GM19035 (cell line): ENCODE results near the gene CDYL2.
A peak's percentile ranks its signal among the peaks of the same experiment; 100 is the strongest.
"Not testable (repeated sequence)": the region's sequence is repeated elsewhere in the genome, so short reads cannot be mapped to it uniquely, and the experiment has no call there.

ENCODE experiments used
- ATAC-seq: cut with Tn5 transposase; IDR thresholded peaks from one replicate; pipeline ENCODE4 v1.9.1; 2021; ENCODE audit not compliant: unreplicated experiment

The CDYL2 gene

DNA sequence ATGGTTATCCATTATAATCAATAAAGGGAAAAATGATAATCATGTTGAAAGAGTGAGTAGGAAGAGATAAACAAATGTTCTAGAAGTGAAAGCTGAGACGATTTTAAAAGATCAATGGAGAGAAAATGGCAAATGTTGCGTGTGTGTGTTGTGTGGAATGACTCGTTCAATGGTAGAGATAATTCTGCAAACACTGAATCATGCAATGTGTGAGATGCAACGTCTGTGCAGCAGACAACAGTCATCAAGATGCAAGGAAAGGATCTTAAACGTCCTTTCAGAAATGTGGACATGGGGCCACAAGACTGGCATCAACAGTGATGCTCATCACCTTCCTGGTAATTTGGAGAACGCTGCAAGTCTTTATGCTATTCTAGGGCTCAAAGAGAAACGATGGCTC, 124.4 kb downstream of the CDYL2 start:
- ATAC-seq = no peak

GRCh38 chr16:80674884-80675283, 129.5 kb downstream of the CDYL2 start:
- ATAC-seq = no peak

DNA sequence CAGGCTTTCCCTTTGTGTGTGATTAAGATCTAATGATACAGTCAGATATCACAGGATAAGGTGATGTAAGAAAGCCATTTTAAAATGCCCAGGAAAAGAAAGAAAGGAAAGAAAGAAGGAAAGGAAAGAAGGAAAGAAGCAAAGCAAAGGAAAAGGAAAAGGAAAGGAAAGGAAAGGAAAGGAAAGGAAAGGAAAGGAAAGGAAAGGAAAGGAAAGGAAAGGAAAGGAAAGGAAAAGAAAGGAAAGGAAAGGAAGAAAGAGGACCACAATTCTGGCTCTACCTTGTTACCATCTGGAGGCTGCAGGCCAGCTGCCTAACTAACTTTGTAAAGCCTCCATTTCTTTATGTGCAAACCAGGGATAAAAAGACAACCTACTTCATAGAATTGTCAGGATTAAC, 132.0 kb downstream of the CDYL2 start:
- no peak for ATAC-seq

- peak; percentile 72 for ATAC-seq
These were observed 133.0 kb downstream of the CDYL2 start for GRCh38 chr16:80671281-80671849.

DNA sequence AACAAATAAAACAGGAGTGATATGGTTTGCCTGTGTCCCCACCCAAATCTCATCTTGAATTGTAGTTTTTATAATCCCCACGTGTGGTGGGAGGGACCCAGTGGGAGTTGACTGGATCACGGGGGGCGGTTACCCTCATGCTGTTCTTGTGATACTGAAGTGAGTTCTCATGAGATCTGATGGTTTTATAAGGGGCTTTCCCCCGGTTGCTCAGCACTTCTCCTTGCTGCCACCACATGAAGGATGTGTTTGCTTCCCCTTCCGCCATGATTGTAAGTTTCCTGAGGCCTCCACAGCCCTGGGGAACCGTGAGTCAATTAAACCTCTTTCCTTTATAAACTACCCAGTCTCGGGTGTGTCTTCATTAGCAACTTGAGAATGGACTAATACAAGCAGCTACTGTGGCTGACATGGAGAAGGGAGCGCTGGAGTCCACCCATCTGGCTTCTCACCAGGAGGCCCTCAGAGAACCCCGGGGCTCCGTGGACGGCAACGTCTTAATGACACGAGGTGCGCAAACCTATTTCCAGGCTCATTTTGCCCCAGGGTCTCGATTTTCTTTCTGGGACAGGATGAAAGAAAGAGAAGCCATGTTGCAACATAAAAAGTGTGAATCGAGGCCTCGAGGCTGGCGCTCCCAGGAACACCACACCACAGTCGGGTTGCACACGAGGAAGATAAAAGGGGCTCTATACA, 134.1 kb downstream of the CDYL2 start:
- ATAC-seq = no peak

GRCh38 chr16:80669673-80670072, 134.7 kb downstream of the CDYL2 start:
- ATAC-seq = no peak

GRCh38 chr16:80667925-80668324, 136.5 kb downstream of the CDYL2 start:
- ATAC-seq = no peak

DNA sequence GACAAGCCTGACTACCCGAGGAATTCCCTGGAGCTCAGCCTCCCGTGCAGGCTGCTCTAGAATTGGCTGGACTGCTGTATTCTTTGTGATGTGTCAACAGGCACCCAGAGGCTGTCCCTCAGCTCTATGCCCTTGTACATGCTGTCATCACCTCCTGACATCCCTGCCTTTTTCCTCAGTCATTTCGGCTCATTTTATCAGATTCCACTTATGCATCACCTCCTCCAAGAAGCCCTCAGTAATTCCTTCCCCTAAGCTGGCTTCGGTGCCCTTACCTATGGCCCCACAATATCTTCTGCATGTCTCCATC, 137.2 kb downstream of the CDYL2 start:
- ATAC-seq = no peak

GRCh38 chr16:80666378-80667250, 137.8 kb downstream of the CDYL2 start:
- no peak for ATAC-seq

DNA sequence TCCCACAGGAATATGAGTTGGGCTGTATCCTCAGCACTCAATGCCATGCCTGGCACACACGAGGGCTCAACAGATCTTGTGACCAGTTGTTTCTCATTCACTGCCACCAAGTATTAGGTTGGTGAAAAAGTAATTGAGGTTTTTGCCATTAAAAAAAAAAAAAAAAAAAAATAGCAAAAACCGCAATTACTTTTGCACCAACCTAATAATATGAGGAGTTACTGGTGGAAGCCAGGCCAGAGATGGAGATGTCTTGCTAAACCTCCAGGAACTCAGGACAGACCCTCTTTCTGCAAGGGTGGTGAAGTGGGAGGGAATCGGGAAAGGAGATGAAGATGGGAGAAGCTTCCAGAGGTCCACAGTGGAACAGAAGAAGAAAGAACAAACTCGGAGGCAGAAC, 139.0 kb downstream of the CDYL2 start:
- no peak for ATAC-seq

- ATAC-seq = no peak
These were observed 139.6 kb downstream of the CDYL2 start for GRCh38 chr16:80664786-80665185.

DNA sequence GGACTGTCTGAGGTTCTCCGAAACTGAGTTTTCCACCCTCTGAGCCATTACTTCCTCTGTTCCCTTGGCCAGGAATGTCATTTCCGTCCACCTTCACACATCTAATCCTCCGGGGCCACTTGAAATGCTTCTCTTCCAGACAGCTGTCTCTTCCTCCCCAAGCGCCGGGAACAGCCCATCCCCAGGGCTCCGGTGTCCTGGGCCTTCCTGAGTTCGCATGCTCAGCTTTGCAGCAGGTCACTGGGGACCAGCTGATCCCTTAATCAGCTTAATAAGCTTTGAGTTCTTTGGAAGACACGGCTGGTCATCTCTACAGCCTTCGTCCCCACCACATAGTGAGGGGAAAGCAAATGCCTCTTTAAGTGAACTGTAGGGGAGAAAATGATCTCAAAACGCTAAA, 140.2 kb downstream of the CDYL2 start:
- ATAC-seq = no peak

GRCh38 chr16:80663078-80663477, 141.3 kb downstream of the CDYL2 start:
- no peak for ATAC-seq

- ATAC-seq = no peak
These were observed 144.5 kb downstream of the CDYL2 start for GRCh38 chr16:80659865-80660264.

DNA sequence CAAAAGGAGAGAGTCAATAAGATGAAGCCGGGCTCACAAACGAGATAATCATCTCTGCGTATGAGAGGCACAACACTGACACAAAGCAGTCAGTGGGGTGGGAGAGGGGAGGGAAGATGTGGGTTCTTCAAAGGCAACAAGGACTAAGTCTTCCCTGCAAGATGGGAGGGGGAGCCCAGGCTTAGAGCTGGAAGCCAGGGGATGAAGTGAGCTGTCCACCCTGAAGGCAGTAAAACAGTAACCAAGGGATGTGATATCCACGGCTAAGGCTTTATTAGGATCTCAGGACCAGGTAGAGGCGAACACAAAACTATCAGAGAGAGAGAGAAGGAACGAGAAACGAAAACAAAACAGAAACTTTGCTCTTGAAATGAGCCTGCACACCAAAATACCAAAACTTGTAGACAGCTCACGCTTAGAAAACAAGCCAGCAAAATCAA, 147.7 kb downstream of the CDYL2 start:
- peak; percentile 97 for ATAC-seq

DNA sequence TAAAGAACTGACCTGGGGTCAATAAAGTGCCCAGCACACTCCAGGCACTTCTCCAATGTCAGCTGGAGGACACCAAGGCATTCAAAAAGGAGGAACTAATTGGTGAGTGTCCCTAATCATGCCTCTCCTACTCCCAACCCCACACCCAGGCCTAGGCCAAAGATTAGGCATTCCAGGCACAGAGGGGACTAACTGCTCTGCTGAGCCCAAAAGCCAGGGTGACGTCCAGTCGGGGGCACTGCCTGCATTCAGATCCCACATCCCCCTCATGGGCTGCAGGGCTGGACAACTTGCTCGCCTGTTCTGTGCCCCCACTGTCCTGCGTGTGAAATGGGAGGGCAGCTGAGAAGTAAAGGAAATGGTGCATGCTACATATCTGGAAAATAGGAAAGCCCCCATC, 148.2 kb downstream of the CDYL2 start:
- ATAC-seq = no peak

DNA sequence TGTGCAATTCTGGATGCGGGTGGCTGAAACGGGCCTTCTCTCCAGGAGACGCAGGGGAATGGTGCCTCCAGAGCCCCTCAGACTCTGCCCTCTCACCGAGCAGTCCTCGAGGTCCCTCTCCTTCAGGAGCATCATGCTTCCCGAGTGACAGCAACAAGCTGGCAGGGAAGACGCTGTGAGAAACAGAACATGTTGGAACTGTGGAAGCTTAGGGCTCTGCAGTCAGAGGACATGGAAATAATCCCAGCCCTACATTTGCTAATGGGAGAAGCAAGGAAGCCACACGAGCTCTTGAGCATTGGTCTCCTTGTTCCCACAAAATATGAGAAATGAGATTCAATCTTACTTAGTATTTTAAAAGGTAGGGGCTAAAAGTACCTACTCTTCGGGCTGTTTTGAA, 148.6 kb downstream of the CDYL2 start:
- ATAC-seq = no peak

DNA sequence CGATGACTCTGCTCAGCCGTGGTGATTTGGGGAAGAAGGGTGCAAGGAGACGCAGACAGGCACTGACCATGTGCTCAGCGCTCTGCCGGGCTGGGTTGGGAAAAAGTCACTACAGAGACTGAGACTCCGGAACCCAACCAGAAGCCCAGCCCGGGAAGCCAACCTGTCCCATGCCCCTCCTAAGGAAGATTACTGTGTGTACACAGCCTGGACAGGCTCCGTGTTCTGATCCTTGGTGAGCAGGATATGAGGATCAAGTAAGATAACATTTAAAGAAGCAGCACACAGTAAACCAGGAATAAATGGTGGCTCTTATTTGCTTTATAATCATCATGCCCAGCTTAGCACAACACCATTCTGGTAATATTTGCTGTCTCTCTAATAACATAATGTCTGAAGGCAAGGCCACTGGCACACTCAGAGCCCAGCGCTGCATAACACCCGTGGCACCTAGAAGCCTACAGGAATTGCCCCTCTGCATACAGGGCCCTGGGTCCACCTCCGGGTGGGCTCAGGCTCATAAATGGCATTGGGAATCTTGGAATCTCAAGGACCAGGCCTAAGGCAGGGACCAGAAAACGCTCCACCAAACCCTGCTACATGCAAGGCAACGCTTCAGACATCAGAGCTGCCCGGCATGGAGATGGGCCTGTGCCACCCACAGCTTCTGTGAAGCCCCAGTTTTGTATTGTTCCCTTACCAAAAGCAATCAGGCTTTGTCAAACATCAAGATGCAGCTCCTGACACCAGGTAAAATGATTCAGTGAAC, 150.1 kb downstream of the CDYL2 start:
- no peak for ATAC-seq

GRCh38 chr16:80652441-80652840, 152.0 kb downstream of the CDYL2 start:
- no peak for ATAC-seq

DNA sequence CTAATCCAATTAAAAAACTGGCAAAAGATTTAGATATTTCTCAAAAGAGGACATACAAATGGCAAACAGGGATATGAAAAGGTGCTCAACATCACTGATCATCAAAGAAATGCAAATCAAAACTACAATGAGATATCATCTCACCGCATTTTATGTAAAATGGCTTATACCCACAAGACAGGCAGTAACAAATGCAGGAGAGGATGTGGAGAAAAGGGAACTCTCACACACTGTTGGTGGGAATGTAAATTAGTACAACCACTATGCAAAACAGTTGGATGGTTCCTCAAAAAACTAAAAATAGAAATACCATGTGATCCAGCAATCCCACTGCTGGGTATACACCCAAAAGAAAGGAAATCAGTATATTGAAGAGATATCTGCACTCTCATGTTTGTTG, 154.1 kb downstream of the CDYL2 start:
- not testable (repeated sequence) for ATAC-seq

DNA sequence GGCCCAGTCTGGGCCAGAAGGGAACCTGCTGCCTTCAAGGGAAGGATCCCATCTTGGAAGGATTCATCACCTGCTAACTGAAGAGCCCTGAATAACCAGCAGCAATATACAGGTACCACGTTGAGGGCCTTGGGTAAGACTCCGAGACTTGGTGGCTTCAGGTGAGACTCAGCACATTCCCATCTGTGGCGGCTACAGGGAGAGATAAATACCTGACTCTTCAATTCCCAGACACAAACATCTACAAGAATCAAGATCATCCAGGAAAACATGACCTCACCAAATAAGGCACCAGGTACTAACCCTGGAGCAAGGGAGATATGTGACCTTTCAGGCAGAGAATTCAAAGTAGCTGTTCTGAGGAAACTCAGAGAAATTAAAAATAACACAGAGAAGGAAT, 164.1 kb downstream of the CDYL2 start:
- ATAC-seq = no peak
